Stimulated activated CD4-positive, alpha-beta T cell treated with anti-CD3 and anti-CD28 coated beads, Interleukin-4, amount 100 ng/mL, for 48 hours (primary cell): Measurements from ENCODE around the gene URB2.
"Not testable (repeated sequence)": the region's sequence is repeated elsewhere in the genome, so short reads cannot be mapped to it uniquely, and the experiment has no call there.

Source experiments
- DNase-seq, 2 donors: peaks; one replicate each; pipeline ENCODE4 v3.0.0-alpha.2; 2020; ENCODE audit warnings: low read depth in 2 of 2

URB2 gene

DNA sequence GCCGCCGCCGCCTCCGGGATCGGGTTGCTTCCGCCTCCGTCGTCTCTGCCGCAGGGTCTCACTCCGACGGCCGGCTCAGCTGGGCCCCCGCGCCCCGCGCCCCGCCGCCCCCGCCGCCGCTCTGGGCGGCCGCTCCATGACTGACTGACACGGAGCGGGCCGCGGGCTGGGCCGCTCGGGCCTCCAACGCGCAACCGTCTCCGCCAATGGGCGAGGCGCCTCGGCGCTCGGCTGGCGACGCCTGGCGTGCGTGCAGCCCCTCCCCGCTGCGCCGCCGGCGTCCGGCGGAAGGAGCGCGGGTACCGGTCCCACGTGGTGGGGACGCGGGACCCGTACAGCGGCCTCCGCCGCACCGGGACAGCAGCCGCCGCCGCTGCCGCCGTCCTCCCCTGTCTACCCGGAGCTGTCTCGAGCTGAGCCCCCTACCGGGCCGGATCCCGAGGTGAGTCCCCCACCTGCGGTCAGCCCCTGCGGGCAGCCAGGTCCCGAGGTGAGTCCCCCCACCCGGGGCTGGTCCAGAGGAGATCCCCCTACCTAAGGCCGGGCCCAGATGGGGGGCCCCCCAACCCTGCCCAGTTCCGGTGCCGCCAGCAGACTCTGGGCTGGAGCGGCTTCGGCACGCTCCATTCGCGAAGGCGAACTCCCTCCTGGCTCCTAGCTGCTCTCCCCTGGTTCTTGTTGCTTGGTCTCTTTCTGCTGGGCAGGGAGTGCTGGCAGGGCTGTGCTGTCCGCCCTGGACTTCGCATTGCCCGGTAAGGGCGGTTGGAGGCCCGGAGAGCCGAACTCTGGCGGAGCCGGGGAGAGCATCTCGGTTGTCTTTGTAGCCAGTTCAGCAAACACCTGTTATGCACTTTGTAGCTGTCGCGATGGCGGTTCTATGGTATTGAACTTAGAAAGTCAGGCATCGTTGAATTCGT, at the start of gene URB2, which contains the start of gene TAF5L:
URB2 (plus strand) TSS at position 333 of the 917 bp plus-strand sequence. CDS start 1,387 bp downstream, outside the sequence.
TAF5L (minus strand) TSS at position 208 of the 917 bp plus-strand sequence. CDS start 11,640 bp downstream, outside the sequence.
- peak; percentile 73 to 83 for DNase-seq

DNA sequence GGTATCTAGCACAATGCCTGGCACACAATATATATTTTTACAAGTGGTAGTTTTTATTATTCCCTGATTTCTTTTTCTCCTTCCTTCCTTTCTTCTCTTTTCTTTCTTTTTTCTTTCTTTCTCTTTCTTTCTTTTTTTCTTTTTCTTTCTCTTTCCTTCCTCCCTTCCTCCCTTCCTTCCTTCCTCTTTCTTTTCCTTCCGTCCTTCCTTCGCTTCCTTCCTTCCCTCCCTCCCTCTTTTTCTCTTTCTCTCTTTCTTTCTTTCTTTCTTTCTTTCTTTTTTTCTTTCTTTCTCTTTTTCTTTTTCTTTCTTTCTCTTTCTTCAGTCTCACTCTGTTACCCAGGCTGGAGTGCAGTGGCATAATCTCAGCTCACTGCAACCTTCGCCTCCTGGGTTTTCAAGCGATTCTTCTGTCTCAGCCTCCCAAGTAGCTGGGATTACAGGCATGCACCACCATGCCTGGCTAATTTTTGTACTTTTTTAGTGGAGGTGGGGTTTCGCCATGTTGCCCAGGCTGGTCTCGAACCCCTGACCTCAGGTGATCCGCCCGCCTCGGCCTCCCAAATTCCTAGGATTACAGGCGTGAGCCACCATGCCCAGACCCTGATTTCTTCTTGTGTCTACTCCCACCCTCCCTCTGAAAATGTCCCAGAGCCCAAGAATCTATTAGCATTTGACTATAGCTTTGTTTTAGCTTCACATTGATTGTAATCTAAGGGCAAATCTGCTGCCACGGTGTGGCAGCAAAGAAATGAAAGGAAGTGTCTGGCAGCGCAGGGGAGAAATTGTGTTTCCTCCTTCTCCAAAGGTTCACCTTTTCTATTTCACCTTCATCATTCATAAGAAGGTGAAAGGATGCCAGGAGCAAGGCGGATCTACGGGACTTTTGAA, 47.6 kb upstream of the URB2 start:
- no peak for DNase-seq

DNA sequence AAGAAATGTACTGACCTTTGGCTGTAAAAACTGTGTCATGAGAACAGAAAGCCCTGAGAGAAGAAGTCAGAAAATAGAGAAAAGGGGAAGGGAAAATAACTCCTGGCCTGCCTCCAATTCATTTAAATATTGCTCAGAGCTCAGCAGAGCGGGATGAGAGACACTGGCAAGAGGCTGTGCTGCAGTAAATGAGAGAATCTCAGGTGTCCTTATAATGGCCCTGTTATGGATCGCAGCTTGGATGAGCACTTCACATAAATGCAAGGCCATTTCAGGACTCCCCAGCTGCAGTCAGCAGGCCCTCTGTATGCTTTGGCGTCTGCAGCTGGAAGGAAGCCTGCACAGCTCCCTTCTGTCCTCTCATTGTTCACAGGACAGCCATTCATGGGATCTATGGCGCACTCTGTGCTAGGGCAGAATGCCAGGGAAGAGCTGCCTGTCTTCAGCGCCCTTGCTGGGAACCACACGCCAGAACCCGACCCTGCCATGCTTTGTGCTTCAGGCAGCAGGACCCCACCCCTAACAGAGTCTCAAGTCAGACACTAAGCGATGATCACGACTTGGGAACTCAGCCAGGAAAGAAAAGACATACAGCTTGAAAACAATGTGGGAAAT, 46.9 kb upstream of the URB2 start:
- DNase-seq: no peak

DNA sequence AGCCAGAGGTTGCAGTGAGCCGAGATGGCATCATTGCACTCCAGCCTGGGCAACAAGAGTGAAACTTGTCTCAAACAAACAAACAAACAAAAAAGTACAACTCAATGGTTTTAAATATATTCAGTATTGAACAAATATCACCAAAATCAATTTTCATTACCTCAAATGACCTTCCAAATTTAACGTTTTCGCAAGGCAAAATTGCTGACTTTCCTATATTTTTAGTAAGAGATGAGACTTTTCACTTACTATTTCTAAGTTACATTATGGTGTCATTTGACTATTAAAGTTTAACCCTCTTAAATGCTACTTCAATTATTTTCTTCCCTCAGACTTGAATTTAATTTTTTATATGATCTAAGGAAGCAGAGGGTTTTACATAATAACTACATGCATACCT, 44.6 kb upstream of the URB2 start:
- DNase-seq: no peak

DNA sequence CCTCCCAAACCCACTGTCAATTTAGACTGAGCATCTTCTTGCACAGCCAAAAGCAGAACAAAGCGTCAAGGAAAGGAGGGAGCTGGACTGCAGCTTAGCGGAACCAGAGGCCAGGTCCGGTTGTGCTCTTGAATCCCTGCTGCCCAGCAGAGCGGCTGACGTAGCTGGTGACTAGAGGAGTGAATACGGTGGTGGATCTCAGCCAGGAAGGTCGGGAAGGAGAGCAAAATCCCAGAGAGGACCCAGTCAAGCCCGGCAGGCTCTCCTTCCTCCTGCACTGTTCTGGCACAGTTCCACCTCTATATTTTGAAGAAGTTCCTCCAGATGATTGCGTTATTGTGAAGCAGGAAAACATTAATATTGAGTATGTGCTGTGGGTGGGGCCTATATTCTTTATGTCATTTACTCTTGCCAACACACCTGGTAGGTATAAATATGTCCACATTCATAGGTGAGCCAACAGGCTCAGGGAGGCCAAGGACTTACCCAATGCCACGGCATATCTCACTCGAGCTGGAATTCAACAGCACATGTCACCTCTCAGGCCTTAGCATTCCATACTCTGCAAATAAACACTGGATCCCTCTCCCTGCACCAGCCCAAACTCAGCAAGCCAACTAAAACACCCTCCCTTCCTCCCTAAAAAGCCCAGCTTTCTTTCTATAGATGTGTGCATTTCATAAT, 43.9 kb upstream of the URB2 start:
- no peak for DNase-seq

DNA sequence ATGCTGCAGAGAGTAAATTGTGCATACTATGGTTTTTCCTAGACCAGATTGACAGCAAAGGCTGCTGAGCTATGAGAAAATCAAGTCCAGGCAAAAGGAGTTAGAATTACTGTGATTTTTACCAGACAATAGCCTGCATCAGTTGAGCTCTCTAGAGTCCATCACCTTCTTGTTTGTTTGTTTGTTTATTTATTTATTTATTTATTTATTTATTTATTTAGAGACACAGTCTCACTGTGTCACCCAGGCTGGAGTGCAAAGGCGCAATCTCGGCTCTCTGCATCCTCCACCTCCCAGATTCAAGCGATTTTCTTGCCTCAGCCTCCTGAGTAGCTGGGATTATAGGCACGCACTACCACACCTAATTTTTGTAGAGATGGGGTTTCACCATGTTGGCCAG, 43.3 kb upstream of the URB2 start:
- DNase-seq: no peak

DNA sequence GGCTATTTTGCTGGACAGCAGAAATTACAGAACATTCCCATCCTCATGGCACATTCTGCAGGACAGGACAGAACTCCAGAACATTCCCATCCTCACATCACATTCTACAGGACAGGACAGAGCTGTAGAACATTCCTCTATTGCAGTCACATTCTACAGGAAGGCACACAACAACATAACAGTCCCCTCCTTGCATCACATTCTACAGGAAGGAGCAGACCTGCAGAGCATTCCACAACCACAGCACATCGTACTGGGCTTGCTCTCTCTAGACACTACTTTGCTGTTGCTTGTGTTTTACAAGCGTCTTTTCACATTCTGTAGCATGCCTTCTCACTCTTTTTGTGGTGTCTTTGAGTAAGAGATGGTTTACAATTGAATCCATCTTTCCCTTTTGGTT, 40.7 kb upstream of the URB2 start:
- DNase-seq: no peak

DNA sequence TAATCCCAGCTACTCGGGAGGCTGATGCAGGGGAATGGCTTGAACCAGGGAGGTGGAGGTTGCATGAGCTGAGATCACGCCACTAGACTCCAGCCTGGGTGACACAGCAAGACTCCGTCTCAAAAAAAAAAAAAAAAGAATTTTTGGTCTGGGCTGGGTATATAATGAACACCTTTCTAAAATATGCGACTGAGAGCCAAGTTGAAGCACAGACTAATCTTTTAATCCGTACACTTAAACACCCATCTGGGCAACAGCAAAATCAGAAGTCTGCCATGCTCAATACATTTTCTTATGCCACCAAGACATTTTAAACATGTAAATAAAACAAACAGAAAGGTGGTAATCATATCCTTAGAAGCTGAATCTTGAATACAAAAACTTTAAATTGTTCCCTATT, 35.9 kb upstream of the URB2 start:
- DNase-seq: no peak

DNA sequence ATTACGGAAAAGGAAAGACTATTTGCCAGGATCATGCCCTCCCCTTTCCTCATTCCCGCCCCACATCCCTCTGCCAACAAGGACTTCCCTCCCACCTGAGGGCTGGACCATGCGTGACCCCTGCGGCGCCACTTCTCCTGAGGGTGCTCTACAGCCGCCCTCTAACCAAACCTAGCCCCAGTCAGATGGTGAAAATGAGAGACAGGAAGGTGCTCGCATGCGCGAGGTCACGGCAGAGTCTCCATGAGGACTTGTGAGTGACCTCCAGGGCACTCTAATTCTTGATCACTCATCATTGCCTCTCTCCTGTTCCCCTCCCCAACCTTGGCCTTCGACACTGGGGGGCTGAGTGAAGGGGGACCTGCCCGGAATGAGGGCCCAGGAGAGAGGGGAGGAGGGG, 32.2 kb upstream of the URB2 start:
- DNase-seq: no peak

DNA sequence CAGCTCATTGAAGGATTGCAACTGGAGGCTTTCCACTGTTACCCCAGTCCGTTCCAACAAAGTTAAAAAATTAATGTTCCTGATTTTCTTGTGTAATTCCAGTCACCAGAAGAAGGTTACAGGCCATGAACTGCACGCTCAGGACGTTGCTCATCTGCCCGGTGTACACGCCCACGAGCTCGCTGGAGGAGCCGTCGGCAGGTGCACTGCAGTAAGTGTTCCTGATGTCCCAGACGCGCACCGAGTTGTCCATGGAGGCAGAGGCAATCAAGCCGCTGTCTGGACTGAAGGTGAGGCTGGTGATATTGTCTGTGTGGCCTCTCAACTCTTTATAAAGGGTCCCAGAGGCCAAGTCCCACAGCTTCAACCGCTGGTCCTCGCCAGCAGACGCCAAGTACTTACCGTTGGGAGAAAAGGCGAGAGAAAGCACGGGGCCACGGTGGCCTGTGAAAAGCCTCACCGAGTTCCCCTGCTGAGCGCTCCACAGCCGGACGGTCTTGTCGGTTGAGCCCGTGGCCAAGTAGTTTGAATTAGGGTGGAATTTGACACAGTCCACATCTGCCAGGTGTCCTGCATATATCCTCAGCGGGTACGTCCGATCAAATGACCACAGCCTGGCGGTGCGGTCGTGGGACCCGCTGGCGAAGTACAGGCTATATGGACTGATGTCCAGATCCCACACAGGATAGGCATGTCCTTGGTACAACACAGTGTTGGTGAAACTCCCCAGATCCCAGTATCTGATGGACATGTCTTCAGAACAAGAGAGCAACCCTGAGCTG, 31.6 kb upstream of the URB2 start:
- DNase-seq: no peak

DNA sequence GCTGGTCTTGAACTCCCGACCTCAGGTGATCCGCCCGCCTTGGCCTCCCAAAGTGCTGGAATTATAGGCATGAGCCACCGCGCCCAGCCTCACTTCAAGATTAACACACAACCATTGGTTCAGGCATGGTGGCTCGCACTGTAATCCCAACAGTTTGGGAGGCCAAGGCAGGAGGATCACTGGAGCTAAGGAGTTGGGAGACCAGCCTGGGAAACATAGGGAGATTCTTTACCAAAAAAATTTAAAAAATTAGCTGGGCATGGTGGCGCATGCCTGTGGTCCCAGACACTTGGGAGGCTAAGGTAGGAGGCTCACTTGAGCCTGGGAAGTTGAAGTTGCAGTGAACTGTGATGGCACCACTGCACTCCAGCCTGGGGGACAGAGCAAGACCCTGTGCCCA, 30.2 kb upstream of the URB2 start:
- DNase-seq: not testable (repeated sequence)

DNA sequence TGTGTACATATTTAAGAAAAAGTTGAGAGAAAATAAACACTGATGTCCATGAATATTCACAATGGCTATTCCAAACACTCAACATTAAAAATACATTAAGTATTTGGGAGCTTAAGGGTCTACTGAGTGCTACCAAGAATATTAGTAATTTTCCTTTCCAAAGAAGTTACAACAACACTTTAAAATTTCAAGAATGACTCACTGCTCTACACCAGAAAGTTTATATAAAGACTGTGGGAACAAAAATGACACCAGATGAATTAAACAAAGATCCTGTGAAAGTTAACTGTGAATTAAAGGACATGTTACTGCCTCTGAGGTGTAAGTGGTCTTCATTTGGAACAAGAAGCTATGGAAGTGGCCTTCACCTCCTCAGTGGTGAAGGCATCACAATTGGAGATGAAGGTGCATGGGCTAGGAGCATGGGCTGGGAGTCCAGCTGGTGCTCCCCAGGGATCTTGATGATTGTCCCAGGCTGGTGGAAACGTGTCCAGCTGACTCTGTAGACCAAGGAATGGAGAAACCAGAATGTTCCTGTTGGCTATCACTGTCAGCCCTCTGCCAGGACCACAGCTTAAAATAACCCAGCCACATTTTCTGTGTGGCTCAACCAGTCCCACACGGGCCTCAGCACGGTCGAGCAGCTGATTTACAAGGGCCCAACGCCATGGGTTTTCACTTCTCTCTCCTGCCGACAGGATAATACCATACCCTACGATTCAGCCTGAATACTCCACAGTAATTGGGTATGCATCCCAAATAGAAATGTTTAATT, 28.9 kb upstream of the URB2 start:
- DNase-seq: no peak

DNA sequence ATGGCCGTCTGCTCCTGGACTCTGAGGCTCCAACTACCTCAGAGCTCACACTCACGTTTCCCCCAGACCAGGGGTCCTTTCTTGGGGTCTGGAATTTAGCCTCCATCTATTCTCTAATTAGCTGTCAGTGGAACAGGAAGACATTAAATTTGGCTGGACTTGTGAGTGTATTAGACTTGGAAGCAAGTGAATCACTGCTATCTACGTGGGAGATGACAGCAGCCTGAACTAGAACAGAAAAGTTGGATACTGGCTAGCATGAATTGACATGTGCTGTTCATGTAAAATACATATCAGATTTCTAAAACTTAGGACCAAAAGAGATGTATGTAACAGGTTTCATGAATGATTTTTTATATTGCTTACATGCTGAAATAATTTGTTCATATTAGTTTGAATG, 28.2 kb upstream of the URB2 start:
- DNase-seq: no peak

DNA sequence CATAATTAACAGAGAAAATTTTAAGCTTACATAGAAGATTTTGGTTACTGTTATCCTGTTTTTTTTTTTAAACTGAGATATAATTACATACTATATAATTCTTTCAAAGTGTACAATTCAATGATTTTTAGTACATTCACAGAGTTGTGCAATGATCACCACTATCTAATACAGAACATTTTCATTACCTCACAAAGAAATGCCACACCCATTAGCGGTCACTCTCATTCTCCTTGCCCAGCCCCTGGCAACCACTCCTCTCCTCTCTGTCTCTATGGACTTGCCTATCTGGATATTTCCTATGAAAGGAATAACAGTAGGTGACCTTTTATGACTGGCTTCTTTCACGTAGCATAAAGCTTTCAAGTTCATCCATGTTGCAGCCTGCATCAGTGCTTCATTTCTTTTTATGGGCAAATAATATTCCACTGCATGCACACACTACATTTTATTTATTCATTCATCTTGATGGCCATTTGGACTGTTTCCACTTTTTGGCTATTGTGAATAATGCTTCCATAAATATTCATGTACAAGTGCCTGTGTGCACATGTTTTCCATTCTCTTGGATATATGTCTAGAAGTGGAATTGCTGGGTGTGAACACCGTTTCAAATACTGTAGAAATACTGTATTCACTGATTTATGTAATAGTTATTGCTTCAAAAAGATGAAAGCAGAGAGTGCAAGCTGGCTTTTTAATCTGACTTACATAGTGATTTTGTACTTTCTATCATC, 26.7 kb upstream of the URB2 start:
- DNase-seq: no peak

DNA sequence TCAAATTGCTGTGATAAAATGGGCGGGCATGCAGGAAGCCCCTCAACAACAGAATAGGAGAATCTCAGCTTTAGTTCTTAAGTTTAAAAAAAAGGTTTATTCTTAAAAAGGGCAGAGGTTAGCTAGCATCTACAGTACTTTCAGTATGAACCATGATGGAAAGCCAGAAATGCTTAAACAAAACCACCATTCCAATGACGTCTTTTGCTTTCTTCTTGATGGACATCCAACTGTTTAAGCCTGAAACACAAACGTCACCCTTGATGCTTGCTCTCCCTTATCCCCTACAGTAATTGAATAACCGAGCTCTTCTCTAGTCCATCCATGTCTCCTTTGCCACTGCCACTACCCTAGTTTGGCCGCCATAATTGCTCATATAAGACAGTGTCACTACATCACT, 25.8 kb upstream of the URB2 start:
- no peak for DNase-seq

DNA sequence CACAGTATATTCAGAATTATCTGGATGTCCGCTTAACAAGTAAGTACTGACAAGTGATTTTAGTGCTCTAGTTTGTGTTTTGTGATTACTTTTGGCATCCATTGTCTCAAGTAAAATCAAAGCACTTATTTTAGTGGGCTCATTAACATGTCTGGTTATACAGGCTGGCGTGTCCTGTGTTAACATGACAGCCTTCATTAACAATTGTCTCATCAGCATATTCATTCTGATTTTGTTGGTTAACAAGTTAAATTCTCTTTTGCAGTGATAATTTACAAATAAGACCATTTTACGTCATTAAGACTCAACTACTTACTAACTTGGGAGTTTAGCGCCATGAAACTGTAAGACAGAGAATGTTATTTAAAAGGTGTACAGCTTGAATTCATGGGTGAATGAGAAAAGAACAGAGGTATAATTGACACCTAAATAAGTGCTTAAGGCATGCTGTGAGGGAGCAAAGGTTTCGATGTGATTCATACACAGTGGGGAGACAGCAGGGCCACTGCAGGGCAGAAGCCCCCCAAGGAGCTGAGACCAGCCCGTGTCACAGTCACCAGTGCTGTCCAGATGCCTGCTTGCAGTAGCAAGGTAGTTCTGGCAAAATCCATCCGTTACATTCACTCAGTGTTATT, 22.6 kb upstream of the URB2 start:
- no peak for DNase-seq

DNA sequence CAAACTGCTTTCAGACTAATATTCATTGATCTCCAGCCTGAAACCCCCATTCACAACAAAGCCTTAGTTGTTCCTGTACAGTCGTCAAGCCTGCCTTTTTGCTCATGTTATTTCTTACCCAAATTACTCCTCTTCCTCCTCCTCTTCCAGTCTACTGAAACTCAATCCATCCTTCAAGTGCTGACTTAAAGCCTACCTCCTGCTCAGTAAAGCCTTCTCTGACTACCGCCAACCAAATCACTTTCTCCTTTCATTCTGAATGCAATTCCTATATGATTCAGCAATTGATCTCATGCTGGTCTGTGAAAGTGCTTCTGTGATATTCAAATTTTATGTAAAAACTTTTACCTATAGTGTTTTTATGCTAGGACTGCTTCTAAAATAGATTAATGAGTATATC, 18.7 kb upstream of the URB2 start:
- no peak for DNase-seq

DNA sequence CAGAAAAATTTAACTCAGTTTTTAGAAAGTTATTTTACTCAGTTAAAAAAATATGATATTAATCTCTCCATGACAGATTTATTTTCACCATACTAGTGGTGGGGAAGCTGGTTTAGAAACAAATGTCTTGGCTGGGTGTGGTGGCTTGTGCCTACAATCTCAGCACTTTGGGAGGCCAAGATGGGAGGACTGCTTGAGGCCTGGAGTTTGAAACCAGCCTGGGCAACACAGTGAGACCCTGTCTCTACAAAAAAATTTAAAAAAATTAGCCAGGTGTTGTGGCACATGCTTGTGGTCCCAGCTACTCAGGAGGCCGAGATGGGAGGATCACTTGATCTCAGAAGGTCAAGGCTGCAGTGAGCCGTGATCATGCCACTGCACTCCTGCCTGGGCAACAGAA, 17.5 kb upstream of the URB2 start:
- no peak for DNase-seq

DNA sequence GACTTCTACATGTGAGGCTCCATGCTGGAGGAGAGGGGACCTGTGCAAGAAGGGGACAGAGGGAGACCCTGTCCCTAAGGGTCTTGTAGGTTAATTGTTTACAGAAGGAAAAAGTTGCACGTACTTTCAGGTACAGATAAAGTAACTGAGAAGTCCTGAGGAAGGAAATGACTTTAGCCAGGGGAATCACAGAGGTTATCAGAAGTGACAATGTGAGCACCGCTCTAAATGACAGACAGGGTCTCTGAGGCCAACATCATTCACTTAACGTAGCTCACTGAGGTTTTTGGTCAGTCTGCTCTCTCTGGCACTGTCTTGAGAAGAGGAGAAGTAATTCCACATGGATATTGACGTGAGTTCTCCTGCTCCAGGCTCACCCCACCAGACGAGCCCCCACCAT, 12.1 kb upstream of the URB2 start:
- no peak for DNase-seq
